ENCODE data around the gene HSFY1. TPM values are rescaled to one million over a fixed set of nuclear protein-coding genes. Genes with fewer than 3 reads are reported as not detected.
"Not testable (repeated sequence)": the region's sequence is repeated elsewhere in the genome, so short reads cannot be mapped to it uniquely, and the experiment has no call there.

Gene HSFY1, protein sequence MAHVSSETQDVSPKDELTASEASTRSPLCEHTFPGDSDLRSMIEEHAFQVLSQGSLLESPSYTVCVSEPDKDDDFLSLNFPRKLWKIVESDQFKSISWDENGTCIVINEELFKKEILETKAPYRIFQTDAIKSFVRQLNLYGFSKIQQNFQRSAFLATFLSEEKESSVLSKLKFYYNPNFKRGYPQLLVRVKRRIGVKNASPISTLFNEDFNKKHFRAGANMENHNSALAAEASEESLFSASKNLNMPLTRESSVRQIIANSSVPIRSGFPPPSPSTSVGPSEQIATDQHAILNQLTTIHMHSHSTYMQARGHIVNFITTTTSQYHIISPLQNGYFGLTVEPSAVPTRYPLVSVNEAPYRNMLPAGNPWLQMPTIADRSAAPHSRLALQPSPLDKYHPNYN
- not detected in 2 replicates for total RNA-seq (2014; rRNA removed; shearing (Covaris generic))

DNA sequence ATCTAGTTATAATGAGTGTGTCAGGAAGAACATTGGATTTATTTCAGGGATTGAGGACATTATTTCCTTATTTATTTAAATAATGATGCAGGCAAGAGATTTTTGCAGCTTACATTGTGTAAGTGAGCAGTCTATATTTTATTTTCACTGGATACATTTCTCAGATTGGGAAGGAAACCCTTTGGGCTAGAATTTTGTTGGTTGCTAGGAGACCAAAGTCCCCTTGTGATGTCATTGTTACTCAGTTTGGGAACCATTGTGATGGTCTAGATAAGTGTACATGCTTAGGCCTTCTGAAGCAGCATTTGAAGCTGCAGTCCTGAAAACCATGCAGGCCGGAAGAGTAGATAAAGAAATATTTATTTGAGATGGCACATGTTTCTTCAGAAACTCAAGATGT, at the start of gene HSFY1:
Gene HSFY1 (plus strand): TSS at position 301 of the 400 bp plus-strand sequence. CDS start 68 bp downstream, at position 369.
- DNase-seq (ENCODE audit: low read depth), result not testable (repeated sequence)

DNA sequence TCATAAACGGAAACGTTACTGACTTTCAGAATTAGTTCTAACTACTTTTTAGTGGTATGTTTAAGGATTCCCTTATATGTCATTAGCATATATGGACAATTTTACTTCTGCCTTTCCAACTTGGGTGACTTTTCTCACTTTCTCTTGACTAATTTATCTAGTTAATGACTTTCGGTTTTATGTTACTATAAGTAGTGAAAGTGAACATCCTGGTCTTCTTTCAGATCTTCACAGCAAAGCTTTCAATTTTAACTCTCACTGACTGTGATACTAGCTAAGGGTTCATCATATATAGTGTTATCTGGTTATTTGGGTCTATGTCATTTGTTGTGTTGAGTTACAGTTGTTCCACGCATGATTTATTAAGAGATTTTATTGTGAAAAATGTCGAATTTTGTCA, 42.3 kb upstream of the HSFY1 start:
- not testable (repeated sequence) for DNase-seq (ENCODE audit: low read depth)

DNA sequence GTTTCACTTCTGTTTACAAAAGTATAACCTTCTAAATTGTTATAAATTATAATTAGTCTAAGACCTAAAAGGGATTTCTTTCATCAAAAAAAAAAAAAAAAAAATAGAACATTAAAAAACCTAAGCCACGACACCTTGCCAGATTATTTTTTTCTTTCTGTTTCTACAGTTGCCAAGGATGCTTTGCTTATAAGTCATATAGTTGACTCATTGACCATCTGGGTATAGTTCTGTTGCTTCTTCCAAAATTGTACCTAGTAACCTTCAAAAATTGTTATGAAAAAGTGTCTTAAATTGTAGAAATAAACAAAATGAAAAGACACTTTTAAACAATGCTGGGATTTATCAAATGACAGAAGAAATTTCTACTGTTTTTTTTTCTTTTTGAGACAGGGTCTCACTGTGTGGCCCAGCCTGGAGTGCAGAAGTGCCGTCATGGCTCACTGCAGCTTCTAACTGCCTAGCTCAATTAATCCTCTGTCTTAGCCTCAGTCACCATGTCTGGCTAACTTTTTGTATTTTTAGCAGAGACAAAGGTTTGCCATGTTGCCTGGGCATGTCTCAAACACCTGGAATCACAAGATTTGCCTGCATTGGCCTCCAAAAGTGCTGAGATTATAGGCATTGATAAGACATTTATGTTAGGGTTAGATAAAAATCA, 15.4 kb upstream of the HSFY1 start:
- not testable (repeated sequence) for DNase-seq (ENCODE audit: low read depth)

DNA sequence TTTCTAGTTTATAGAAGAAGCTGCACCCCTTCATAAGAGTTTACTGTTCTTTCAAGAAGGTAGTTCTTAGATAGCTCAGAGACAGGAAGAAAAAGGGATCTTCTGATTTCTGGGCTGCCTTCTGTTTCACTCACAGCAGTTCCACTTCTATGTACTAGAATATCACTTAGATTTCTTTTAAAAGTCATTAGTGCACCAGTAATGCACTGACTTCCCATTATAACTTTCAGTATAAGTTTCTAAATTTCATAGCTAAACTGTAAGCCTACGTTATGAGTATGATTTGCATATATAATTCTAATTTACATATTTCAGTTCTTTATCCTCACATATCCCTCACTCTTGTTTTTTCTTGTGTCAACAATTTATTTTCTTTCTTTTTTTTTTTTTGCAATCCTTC, 7.6 kb upstream of the HSFY1 start:
- DNase-seq (ENCODE audit: low read depth), result not testable (repeated sequence)

DNA sequence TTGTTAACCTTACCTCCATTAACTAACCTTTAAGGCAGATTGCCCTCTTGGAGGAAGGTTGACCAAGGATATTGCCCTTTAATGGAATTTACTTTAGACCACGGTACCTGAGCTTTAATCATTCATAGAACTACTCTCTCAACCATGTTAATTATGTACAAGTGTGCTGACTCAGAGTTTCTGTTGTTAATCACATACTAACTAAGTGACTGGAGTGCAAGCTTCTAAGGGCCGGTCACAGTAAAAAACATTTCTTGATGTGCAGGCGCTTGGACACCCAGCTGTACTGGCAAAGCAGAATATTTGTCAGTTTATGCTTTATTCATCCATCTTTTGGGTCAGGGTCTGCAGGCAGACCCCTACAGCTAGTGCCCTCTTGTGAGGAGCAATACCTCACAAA, 6.6 kb downstream of the HSFY1 start:
- not testable (repeated sequence) for DNase-seq (ENCODE audit: low read depth)

DNA sequence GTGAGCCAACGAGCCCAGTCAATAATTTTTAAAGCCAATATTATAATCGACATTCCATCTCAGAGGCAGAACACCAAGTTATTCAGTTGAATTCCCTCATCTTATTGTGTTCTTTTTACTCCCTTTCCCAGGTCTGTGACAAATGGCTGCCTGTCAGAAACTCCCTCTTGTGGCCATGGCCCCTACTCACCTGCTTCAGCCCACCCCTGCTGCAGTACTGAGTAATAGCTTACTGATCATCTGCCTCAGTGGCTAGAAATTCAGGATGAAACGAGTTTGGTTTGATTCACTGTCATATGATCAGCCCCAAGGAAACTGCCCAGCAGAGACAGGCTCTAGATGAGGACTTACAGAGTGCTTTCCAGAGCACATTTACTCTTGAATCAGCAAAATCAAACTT, 19.4 kb downstream of the HSFY1 start:
- not testable (repeated sequence) for DNase-seq (ENCODE audit: low read depth)

Other genes starting within 250 kb of the HSFY1 start
- not detected in 2 replicates for gene HSFY2, start 227.0 kb downstream of the HSFY1 start, total RNA-seq (2014; rRNA removed; shearing (Covaris generic))

All from M059J (cell line).